B cell (primary cell): Measurements from ENCODE around the gene LSM10.

Experiments used
- CTCF ChIP-seq: fragments of 200-600 bp; IDR thresholded peaks from one replicate; pipeline ENCODE4 v1.8.0; 2022; ENCODE audit warnings: antibody characterized with exemption, mild to moderate bottlenecking
- EZH2 ChIP-seq: IDR thresholded peaks from 2 replicates; pipeline ENCODE4 v1.6.1; 2012; ENCODE audit warnings: borderline replicate concordance, low read depth, mild to moderate bottlenecking, moderate library complexity, low read length; ENCODE audit not compliant: insufficient read depth, poor library complexity, severe bottlenecking

- no peak for TF ChIP-seq CTCF
- TF ChIP-seq EZH2 = no peak
Observed at GRCh38 chr1:36442337-36442736, 44.6 kb upstream of the LSM10 start.
